IMR-90 (cell line): ENCODE measurements around the gene PSMD9. TPM values are rescaled to one million over a fixed set of nuclear protein-coding genes. Genes with fewer than 3 reads are reported as not detected.

Source experiments
- ATAC-seq: fragments of 200-7000 bp; cut with Tn5 transposase; 2 replicates; pipeline ENCODE4 v1.9.1; 2020; ENCODE audit warnings: low read depth, mild to moderate bottlenecking, moderate library complexity
- BruUV-seq: library from RNA; stranded (reverse); fragments of 400-500 nt; replicated peaks from 2 replicates; lab custom pipeline; 2021; lab: Mats Ljungman, UMichigan
- CTCF ChIA-PET: fragments of 300-600 bp; formaldehyde crosslinking; extraction: SDS; loops from one replicate; lab custom pipeline; 2021; ENCODE audit warnings: antibody characterized with exemption; lab: Yijun Ruan, JAX
- POLR2A ChIA-PET: fragments of 300-600 bp; sonication (Branson Sonifier 250); formaldehyde crosslinking; loops from one replicate; lab custom pipeline; 2022; ENCODE audit warnings: antibody characterized with exemption; ENCODE audit not compliant: unreplicated experiment; lab: Charles Lee
- DNase-seq: peaks from one replicate; pipeline ENCODE4 v3.0.0; 2013
- H2AFZ ChIP-seq: replicated peaks from 2 replicates; pipeline ENCODE3; 2013; ENCODE audit warnings: low read length, mild to moderate bottlenecking; ENCODE audit not compliant: poor library complexity
- H2AK5ac ChIP-seq: 2 replicates; pipeline ENCODE4 v1.6.1; 2013; ENCODE audit warnings: low read depth, low read length, inconsistent platforms
- H2AK9ac ChIP-seq: replicated peaks from 2 replicates; pipeline ENCODE3; 2013; ENCODE audit warnings: mild to moderate bottlenecking, low read depth, low read length, moderate library complexity; ENCODE audit not compliant: poor library complexity
- H2BK120ac ChIP-seq: 2 replicates; pipeline ENCODE4 v1.6.1; 2013; ENCODE audit warnings: low read depth, low read length, inconsistent platforms
- H2BK15ac ChIP-seq: 3 replicates; pipeline ENCODE4 v1.6.1; 2013; ENCODE audit warnings: low read depth, low read length, inconsistent platforms
- H2BK20ac ChIP-seq: 2 replicates; pipeline ENCODE4 v1.6.1; 2013; ENCODE audit warnings: low read depth, mild to moderate bottlenecking, inconsistent platforms, low read length, moderate library complexity
- H2BK5ac ChIP-seq: 2 replicates; pipeline ENCODE4 v1.6.1; 2013; ENCODE audit warnings: mild to moderate bottlenecking, low read depth, low read length, inconsistent platforms; ENCODE audit not compliant: poor library complexity, severe bottlenecking
- H3K14ac ChIP-seq: replicated peaks from 2 replicates; pipeline ENCODE4 v1.6.1; 2013; ENCODE audit warnings: low read depth, low read length, inconsistent platforms
- H3K18ac ChIP-seq: 2 replicates; pipeline ENCODE4 v1.6.1; 2013; ENCODE audit warnings: low read depth, low read length, control low read depth
- H3K23ac ChIP-seq: 2 replicates; pipeline ENCODE4 v1.6.1; 2013; ENCODE audit warnings: low read depth, low read length, inconsistent platforms
- H3K27ac ChIP-seq: 2 replicates; pipeline ENCODE4 v1.5.1; 2013; ENCODE audit warnings: mild to moderate bottlenecking, control low read depth, low read length; ENCODE audit not compliant: insufficient read depth
- H3K27me3 ChIP-seq: 2 replicates; pipeline ENCODE4 v1.6.1; 2013; ENCODE audit warnings: low read length; ENCODE audit not compliant: control insufficient read depth, insufficient read depth
- H3K36me3 ChIP-seq: 2 replicates; pipeline ENCODE4 v1.6.1; 2013; ENCODE audit warnings: low read length, mixed read lengths; ENCODE audit not compliant: control insufficient read depth, insufficient read depth
- H3K4ac ChIP-seq: 2 replicates; pipeline ENCODE4 v1.6.1; 2013; ENCODE audit warnings: low read depth, low read length, inconsistent platforms
- H3K4me1 ChIP-seq: 2 replicates; pipeline ENCODE4 v1.6.1; 2013; ENCODE audit warnings: low read length, mixed read lengths; ENCODE audit not compliant: control insufficient read depth, insufficient read depth
- H3K4me2 ChIP-seq: 2 replicates; pipeline ENCODE4 v1.6.1; 2013; ENCODE audit warnings: low read depth, mild to moderate bottlenecking, control low read depth, low read length, moderate library complexity
- H3K4me3 ChIP-seq: 2 replicates; pipeline ENCODE4 v1.5.1; 2013; ENCODE audit warnings: low read depth, mild to moderate bottlenecking, control low read depth, low read length, moderate library complexity; ENCODE audit not compliant: insufficient read depth
- H3K56ac ChIP-seq: 2 replicates; pipeline ENCODE4 v1.6.1; 2013; ENCODE audit warnings: low read length, inconsistent platforms; ENCODE audit not compliant: insufficient read depth; ENCODE audit errors: extremely low read depth
- H3K79me1 ChIP-seq, 2 experiments: 2 replicates each; pipeline ENCODE4 v1.6.1; 2013; ENCODE audit warnings: low read length in 2 of 2, inconsistent platforms in 1 of 2, low read depth in 1 of 2
- H3K9ac ChIP-seq: 2 replicates; pipeline ENCODE4 v1.6.1; 2013; ENCODE audit warnings: low read depth, low read length, control low read depth
- H3K9me1 ChIP-seq: 2 replicates; pipeline ENCODE4 v1.6.1; 2013; ENCODE audit warnings: low read length, inconsistent platforms; ENCODE audit not compliant: insufficient read depth
- H3K9me3 ChIP-seq: 2 replicates; pipeline ENCODE4 v1.6.1; 2013; ENCODE audit warnings: low read length; ENCODE audit not compliant: control insufficient read depth, insufficient read depth
- H4K20me1 ChIP-seq: 2 replicates; pipeline ENCODE4 v1.6.1; 2013; ENCODE audit warnings: low read length, inconsistent platforms; ENCODE audit not compliant: insufficient read depth
- H4K5ac ChIP-seq: 2 replicates; pipeline ENCODE4 v1.6.1; 2013; ENCODE audit warnings: mild to moderate bottlenecking, low read depth, low read length, control low read depth
- H4K8ac ChIP-seq, 2 experiments: 2 replicates each; pipeline ENCODE4 v1.6.1; 2013; ENCODE audit warnings: low read depth in 2 of 2, low read length in 2 of 2, control low read depth in 1 of 2, inconsistent platforms in 1 of 2
- H4K91ac ChIP-seq: 2 replicates; pipeline ENCODE4 v1.6.1; 2013; ENCODE audit warnings: low read depth, low read length, inconsistent platforms; ENCODE audit not compliant: insufficient read depth
- BHLHE40 ChIP-seq: fragments of 150-350 bp; IDR thresholded peaks from 2 replicates; pipeline ENCODE4 v1.6.1; 2016; ENCODE audit warnings: mild to moderate bottlenecking, low read depth, low read length
- CEBPB ChIP-seq: IDR thresholded peaks from 2 replicates; pipeline ENCODE4 v1.6.1; 2012; ENCODE audit warnings: low read depth, low read length, improper control_type of control experiment
- CHD1 ChIP-seq: IDR thresholded peaks from 2 replicates; pipeline ENCODE4 v1.6.1; 2012; ENCODE audit warnings: low read depth, low read length, improper control_type of control experiment
- FOS ChIP-seq: fragments of 150-350 bp; IDR thresholded peaks from 2 replicates; pipeline ENCODE4 v1.6.1; 2016; ENCODE audit warnings: low read depth, low read length
- MAFK ChIP-seq: IDR thresholded peaks from 2 replicates; pipeline ENCODE4 v1.6.1; 2012; ENCODE audit warnings: low read depth, low read length, improper control_type of control experiment
- MAZ ChIP-seq: IDR thresholded peaks from 2 replicates; pipeline ENCODE4 v1.6.1; 2012; ENCODE audit warnings: low read depth, mild to moderate bottlenecking, low read length, improper control_type of control experiment, moderate library complexity, borderline replicate concordance
- MXI1 ChIP-seq: IDR thresholded peaks from 2 replicates; pipeline ENCODE4 v1.6.1; 2012; ENCODE audit warnings: low read depth, mild to moderate bottlenecking, low read length, moderate library complexity, borderline replicate concordance
- NFE2L2 ChIP-seq: fragments of 150-350 bp; IDR thresholded peaks from 2 replicates; pipeline ENCODE4 v1.6.1; 2016; ENCODE audit warnings: low read depth, mild to moderate bottlenecking, low read length
- RAD21 ChIP-seq: IDR thresholded peaks from 2 replicates; pipeline ENCODE4 v1.6.1; 2012; ENCODE audit warnings: low read length, improper control_type of control experiment
- RFX5 ChIP-seq: IDR thresholded peaks from 2 replicates; pipeline ENCODE4 v1.8.0; 2012; ENCODE audit warnings: low read depth, mild to moderate bottlenecking, low read length, moderate library complexity
- SMC3 ChIP-seq: fragments of 150-350 bp; IDR thresholded peaks from 2 replicates; pipeline ENCODE4 v1.6.1; 2016; ENCODE audit warnings: low read depth, mild to moderate bottlenecking, antibody characterized with exemption, low read length, moderate library complexity
- WGBS, 2 experiments: methylation state at CpG; one replicate each; pipeline versions ENCODE4 v1.1.5 to v1.1.7; 2013; ENCODE audit warnings: missing lambda C conversion rate in 2 of 2; ENCODE audit not compliant: insufficient read length in 1 of 2; ENCODE audit errors: extremely low coverage in 2 of 2; 5-methylcytosine and 5-hydroxymethylcytosine counted together
- dilution Hi-C: fragments of 300-500 bp; cut with HindIII; formaldehyde crosslinking; loops from one replicate; pipeline ENCODE4 v1.14.3; 2018; ENCODE audit warnings: low sequenced_read_pairs; ENCODE audit not compliant: unreplicated experiment
- in situ Hi-C: fragments of 300-500 bp; cut with MboI; formaldehyde crosslinking; loops from 3 replicates; pipeline ENCODE4 v1.14.3; 2019; ENCODE audit warnings: low sequenced_read_pairs, inconsistent platforms, mixed read lengths
- intact Hi-C: fragments of 100-400 bp; cut with micrococcal nuclease; formaldehyde crosslinking; loops from 2 replicates; pipeline ENCODE4 v1.10.0; 2022
- polyA plus RNA-seq, 3 experiments: library from polyadenylated mRNA; depleted of rRNA; stranded (reverse); fragments of >200 nt; gene quantifications; 2 replicates each; pipeline ENCODE4 v1.2.3, GENCODE V29; 2012; ENCODE audit warnings: low replicate concordance in 1 of 3
- total RNA-seq: library from RNA; depleted of rRNA; stranded (reverse); fragments of >200 nt; gene quantifications from 2 replicates; pipeline ENCODE4 v1.2.3, GENCODE V29; 2012
- TF ChIP-seq, protein P1 (sequence below): fragments of 150-350 bp; IDR thresholded peaks from 2 replicates; pipeline ENCODE4 v1.6.1; 2017; ENCODE audit warnings: mild to moderate bottlenecking, antibody characterized with exemption, low read length, low read depth
- TF ChIP-seq, protein P2 (sequence below): fragments of 150-350 bp; IDR thresholded peaks from 2 replicates; pipeline ENCODE4 v1.6.1; 2016; ENCODE audit warnings: low read depth, mild to moderate bottlenecking, low read length, moderate library complexity, borderline replicate concordance
- TF ChIP-seq, protein P3 (sequence below): conservative IDR thresholded peaks from 2 replicates; pipeline ENCODE4 v1.5.1; 2012; ENCODE audit warnings: mild to moderate bottlenecking, low read depth, low read length, improper control_type of control experiment

The PSMD9 gene
- total and polyA plus RNA-seq, 2 of the 4 experiments (the other 2 are of a cell fraction): 135 to 142 TPM

DNA sequence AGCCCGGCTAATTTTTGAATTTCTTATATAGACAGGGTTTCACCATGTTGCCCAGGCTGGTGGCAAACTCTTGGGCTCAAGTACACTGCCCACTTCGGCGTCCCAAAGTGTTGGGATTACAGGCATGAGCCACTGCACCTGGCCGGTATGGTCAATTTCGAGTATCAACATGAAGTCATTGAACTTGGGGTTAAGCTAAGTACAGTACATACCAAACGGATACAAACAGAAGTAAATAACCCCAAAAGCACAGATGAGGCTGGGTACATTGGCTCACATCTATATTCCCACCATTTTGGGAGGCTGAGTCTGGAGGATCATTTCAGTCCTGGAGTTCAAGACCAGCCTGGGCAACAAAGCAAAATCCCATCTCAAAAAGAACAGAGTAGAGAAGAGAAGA, 13.0 kb upstream of the PSMD9 start:
- Histone ChIP-seq H3K4me2 (no peak overlapping the region), H4K91ac (no peak overlapping the region), H3K56ac (no peak overlapping the region), H2BK5ac (no peak overlapping the region), H3K27me3 (no peaks in the 10 kb centered on the region), H3K27ac (no peak overlapping the region), H2BK15ac (no peak overlapping the region), H3K4ac (no peak overlapping the region), H3K4me1 (peaks cover 4% of the 10 kb centered on the region), H2BK20ac (no peak overlapping the region), H3K9ac (no peak overlapping the region), H2AK9ac (no peak overlapping the region), H3K79me1 (no peaks in the 10 kb centered on the region), H3K18ac (no peak overlapping the region), H4K5ac (no peak overlapping the region), H3K23ac (no peak overlapping the region), H4K8ac (no peak overlapping the region), H3K9me3 (no peaks in the 10 kb centered on the region), H2AFZ (no peak overlapping the region), H3K14ac (no peak overlapping the region), H3K4me3 (no peak overlapping the region), H3K9me1 (peaks cover 11% of the 10 kb centered on the region; the same call in 1 of the 2 replicates), H2AK5ac (no peak overlapping the region), H3K36me3 (no peaks in the 10 kb centered on the region), H4K20me1 (peaks cover 6% of the 10 kb centered on the region), H2BK120ac (no peak overlapping the region)
- no TSS peak for BruUV-seq
- CTCF ChIA-PET: no interaction called here
- DNase-seq (no peak), ATAC-seq (no peak)
- in situ Hi-C loops: no loop called here
- TF ChIP-seq FOS: no peak
- TF ChIP-seq, protein P1, sequence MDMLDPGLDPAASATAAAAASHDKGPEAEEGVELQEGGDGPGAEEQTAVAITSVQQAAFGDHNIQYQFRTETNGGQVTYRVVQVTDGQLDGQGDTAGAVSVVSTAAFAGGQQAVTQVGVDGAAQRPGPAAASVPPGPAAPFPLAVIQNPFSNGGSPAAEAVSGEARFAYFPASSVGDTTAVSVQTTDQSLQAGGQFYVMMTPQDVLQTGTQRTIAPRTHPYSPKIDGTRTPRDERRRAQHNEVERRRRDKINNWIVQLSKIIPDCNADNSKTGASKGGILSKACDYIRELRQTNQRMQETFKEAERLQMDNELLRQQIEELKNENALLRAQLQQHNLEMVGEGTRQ: no peak
- TF ChIP-seq MAFK: no peak
- TF ChIP-seq MAZ: no peak
- TF ChIP-seq CEBPB: no peak
- TF ChIP-seq CHD1: no peak
- TF ChIP-seq RFX5: no peak
- no peak for TF ChIP-seq NFE2L2
- TF ChIP-seq, protein P2, sequence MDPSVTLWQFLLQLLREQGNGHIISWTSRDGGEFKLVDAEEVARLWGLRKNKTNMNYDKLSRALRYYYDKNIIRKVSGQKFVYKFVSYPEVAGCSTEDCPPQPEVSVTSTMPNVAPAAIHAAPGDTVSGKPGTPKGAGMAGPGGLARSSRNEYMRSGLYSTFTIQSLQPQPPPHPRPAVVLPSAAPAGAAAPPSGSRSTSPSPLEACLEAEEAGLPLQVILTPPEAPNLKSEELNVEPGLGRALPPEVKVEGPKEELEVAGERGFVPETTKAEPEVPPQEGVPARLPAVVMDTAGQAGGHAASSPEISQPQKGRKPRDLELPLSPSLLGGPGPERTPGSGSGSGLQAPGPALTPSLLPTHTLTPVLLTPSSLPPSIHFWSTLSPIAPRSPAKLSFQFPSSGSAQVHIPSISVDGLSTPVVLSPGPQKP: no peak
- TF ChIP-seq BHLHE40: no peak
- TF ChIP-seq SMC3: no peak
- TF ChIP-seq RAD21: no peak
- no peak for TF ChIP-seq MXI1
- TF ChIP-seq, protein P3, sequence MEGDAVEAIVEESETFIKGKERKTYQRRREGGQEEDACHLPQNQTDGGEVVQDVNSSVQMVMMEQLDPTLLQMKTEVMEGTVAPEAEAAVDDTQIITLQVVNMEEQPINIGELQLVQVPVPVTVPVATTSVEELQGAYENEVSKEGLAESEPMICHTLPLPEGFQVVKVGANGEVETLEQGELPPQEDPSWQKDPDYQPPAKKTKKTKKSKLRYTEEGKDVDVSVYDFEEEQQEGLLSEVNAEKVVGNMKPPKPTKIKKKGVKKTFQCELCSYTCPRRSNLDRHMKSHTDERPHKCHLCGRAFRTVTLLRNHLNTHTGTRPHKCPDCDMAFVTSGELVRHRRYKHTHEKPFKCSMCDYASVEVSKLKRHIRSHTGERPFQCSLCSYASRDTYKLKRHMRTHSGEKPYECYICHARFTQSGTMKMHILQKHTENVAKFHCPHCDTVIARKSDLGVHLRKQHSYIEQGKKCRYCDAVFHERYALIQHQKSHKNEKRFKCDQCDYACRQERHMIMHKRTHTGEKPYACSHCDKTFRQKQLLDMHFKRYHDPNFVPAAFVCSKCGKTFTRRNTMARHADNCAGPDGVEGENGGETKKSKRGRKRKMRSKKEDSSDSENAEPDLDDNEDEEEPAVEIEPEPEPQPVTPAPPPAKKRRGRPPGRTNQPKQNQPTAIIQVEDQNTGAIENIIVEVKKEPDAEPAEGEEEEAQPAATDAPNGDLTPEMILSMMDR: no peak
- intact Hi-C loops: no loop called here
- dilution Hi-C loops: no loop called here
- WGBS, 2 experiments: 100% methylated on average over 3 of the region's 6 CpGs; no CpG with 5 or more reads in 1 of the 2 experiments
- POLR2A ChIA-PET: no interaction called here
